Psoas muscle (tissue), 8 donors: ENCODE results near the gene TAF1C. TPM values are rescaled to one million over a fixed set of nuclear protein-coding genes. Genes with fewer than 3 reads are reported as not detected.

Source experiments
- ATAC-seq, 4 donors: fragments of 200-7000 bp; cut with Tn5 transposase; one replicate each; pipeline ENCODE4 v1.9.1; 2020; ENCODE audit warnings: moderate library complexity in 3 of 4, mild to moderate bottlenecking in 2 of 4
- DNase-seq, 2 donors: peaks; one replicate each; pipeline ENCODE4 v3.0.0-alpha.2; 2020
- H3K27ac ChIP-seq: fragments of 200-600 bp; one replicate; pipeline ENCODE4 v1.8.0; 2022
- H3K27me3 ChIP-seq, 3 donors: fragments of 200-600 bp in 1 of 3; one replicate each; pipeline versions ENCODE4 v1.6.1 to v1.8.0; 2013 to 2022; ENCODE audit warnings: low read length in 2 of 3, mild to moderate bottlenecking in 2 of 3, moderate library complexity in 1 of 3; ENCODE audit not compliant: insufficient read depth in 3 of 3
- H3K36me3 ChIP-seq, 2 donors: fragments of 200-600 bp in 1 of 2; one replicate each; pipeline versions ENCODE4 v1.6.1 to v1.8.0; 2013 to 2022; ENCODE audit warnings: low read depth in 1 of 2, mild to moderate bottlenecking in 1 of 2, moderate library complexity in 1 of 2; ENCODE audit not compliant: insufficient read depth in 1 of 2
- H3K4me1 ChIP-seq: fragments of 200-600 bp; one replicate; pipeline ENCODE4 v1.8.0; 2022
- H3K4me3 ChIP-seq: fragments of 200-600 bp; one replicate; pipeline ENCODE4 v1.8.0; 2022; ENCODE audit warnings: mild to moderate bottlenecking
- H3K9me3 ChIP-seq: fragments of 200-600 bp; one replicate; pipeline ENCODE4 v1.8.0; 2022
- WGBS, 3 donors: extraction: QIAGEN DNeasy Blood & Tissue Kit; methylation state at CpG; one replicate each; pipeline versions ENCODE4 v1.1.6 to v1.1.7; 2013; 5-methylcytosine and 5-hydroxymethylcytosine counted together
- intact Hi-C, 2 donors: fragments of 100-400 bp; cut with DNase I; formaldehyde crosslinking; loops; one replicate each; pipeline versions ENCODE4 v1.11.0 to v1.14.2; 2022
- polyA plus RNA-seq, 3 donors: library from polyadenylated mRNA; stranded (reverse); fragments of 200-250 nt; gene quantifications; one replicate each; pipeline ENCODE4 v1.2.3, GENCODE V29; 2013
- total RNA-seq, 4 donors: library from RNA; stranded (reverse); fragmentation: NEBNext Ultra II Directional in 2 of 4; extraction: Animal tissue kit (Norgen Biotek cat#: 25700) in 2 of 4; gene quantifications; one replicate each; pipeline versions ENCODE4 v1.2.1 to v1.2.4, GENCODE V29; 2021 to 2023
- TF ChIP-seq, protein P1 (sequence below): fragments of 200-600 bp; IDR thresholded peaks from one replicate; pipeline ENCODE4 v1.8.0; 2022; ENCODE audit warnings: antibody characterized with exemption
- donor health status: healthy with polysubstance abuse.
- donor health status: DM: no; HTN: no; CAD: no; lungs with moderate emphysema.
- donor health status: Bipolar disorder and iron deficiency.
- donor health status: healthy.
- donor health status: DM: yes; HTN: yes; CAD: no.
- donor health status: DM: no; HTN: no; CAD: no.
- donor health status: DM: no; HTN: no; CAD: no.
- donor health status: DM: yes; HTN: yes; CAD: no.

The TAF1C gene
- total and polyA plus RNA-seq, 7 donors = 8.3 to 24.4 (median 18.3) TPM

DNA sequence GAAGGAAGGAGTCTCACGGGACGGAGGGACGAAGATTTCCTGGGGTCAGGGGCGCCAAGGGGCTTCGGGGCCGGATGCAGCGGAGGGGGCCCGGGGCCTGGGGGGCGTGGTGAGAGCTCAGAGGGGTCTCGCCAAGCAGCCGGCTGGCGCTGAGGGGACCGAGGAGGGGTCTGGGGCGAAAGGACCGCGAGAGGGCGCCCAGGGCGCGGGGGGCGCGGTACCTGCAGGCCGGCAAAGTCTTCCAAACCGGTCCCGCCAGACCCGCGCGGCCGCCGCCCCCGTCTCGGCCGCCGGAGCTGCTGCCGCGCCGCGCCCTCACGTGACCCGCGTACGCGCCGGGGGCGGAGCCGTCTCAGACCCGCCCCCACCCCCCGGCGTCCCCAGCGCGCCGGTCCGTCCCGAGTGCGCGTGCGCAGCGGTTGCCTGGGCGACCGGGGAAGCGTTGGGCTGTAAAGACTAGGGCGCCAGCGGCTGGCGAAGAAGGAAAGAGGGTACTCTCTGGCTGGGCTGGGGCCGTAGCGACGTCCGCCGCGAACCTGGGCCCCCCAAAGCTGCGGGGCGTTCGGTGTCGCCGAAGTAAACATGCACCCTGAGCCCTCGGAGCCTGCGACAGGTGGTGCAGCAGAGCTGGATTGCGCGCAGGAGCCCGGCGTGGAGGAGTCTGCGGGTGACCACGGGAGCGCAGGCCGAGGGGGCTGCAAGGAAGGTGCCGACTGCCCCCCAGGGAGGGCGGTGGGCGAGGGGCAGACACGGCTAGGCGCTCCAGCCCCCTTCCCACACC lies 41.8 kb downstream of the TAF1C start, which contains the start of the genes DNAAF1 and HSDL1:
Gene DNAAF1 (plus strand): TSS at position 450 of the 781 bp plus-strand sequence. CDS start 133 bp downstream, at position 583.
Gene HSDL1 (minus strand): TSS at position 319 of the 781 bp plus-strand sequence. CDS start 13,856 bp downstream, outside the sequence.
- Histone ChIP-seq H3K27me3 (no peaks in the 10 kb centered on the region), H3K4me3 (peak within 1 kb of the TSS; percentile 95), H3K36me3 (no peaks in the 10 kb centered on the region), H3K27ac (peak within 1 kb of the TSS; percentile 81), H3K9me3 (no peaks in the 10 kb centered on the region), H3K4me1 (peaks cover 20% of the 10 kb centered on the region)
- ATAC-seq (peak; percentile 94 to 98 (median 97)), DNase-seq (peak; percentile 92 to 95)
- intact Hi-C loops = loop anchor here (2.0 to 5.0 kb wide), 3 partner anchors 30 to 43 kb away; no protein-coding TSS in a partner anchor
- 0% methylated on average over 45 to 89 of the region's 89 CpGs for WGBS, 3 donors
- TF ChIP-seq, protein P1, sequence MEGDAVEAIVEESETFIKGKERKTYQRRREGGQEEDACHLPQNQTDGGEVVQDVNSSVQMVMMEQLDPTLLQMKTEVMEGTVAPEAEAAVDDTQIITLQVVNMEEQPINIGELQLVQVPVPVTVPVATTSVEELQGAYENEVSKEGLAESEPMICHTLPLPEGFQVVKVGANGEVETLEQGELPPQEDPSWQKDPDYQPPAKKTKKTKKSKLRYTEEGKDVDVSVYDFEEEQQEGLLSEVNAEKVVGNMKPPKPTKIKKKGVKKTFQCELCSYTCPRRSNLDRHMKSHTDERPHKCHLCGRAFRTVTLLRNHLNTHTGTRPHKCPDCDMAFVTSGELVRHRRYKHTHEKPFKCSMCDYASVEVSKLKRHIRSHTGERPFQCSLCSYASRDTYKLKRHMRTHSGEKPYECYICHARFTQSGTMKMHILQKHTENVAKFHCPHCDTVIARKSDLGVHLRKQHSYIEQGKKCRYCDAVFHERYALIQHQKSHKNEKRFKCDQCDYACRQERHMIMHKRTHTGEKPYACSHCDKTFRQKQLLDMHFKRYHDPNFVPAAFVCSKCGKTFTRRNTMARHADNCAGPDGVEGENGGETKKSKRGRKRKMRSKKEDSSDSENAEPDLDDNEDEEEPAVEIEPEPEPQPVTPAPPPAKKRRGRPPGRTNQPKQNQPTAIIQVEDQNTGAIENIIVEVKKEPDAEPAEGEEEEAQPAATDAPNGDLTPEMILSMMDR = no peak

DNA sequence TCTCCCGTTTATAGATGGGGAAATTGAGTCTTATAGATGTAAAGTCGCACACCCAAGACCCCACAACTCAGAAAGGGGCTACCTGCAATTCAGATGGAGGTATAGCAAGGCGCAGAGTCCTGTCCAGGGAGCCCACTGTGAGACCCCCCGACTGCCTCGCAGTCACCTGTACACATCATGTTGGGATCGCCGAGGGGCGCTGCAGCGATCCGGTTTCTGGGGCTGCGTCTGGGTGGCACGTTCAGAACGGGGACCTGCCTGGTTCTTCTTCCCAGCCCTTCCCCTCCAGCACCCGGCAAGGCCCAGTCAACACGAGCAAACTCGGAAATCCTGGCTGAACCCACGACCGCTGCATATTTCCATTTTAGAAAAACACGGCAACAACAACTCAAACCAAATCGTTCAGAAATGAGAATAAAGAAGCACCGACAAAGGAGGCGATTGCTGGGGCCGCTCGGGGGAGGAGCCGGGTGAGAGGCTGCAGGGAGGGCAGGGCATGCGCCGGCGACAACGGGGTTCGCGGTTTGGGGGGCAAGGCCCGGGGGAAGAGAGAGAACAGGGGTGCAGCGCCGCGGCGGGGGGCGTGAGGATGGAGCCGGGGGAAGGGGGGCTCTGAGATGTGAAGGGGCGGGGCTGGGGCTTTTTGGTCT lies 42.5 kb downstream of the TAF1C start:
- H3K36me3 ChIP-seq = no peaks in the 10 kb centered on the region
- peak overlapping the region; percentile 95 for H3K4me3 ChIP-seq
- no peaks in the 10 kb centered on the region for H3K27me3 ChIP-seq
- no peaks in the 10 kb centered on the region for H3K9me3 ChIP-seq
- peak overlapping the region; percentile 81 for H3K27ac ChIP-seq
- intact Hi-C loops = loop anchor here (2.0 to 5.0 kb wide), 3 partner anchors 30 to 42 kb away; no protein-coding TSS in a partner anchor
- ATAC-seq (peak; percentile 12 to 28 (median 16)), DNase-seq (peak in 1 of 2 donors; percentile 25)
- TF ChIP-seq, protein P1 = no peak
- WGBS, 3 donors = 0 to 2% (median 1%) methylated on average over 36 to 39 of the region's 39 CpGs
- peaks cover 25% of the 10 kb centered on the region for H3K4me1 ChIP-seq

DNA sequence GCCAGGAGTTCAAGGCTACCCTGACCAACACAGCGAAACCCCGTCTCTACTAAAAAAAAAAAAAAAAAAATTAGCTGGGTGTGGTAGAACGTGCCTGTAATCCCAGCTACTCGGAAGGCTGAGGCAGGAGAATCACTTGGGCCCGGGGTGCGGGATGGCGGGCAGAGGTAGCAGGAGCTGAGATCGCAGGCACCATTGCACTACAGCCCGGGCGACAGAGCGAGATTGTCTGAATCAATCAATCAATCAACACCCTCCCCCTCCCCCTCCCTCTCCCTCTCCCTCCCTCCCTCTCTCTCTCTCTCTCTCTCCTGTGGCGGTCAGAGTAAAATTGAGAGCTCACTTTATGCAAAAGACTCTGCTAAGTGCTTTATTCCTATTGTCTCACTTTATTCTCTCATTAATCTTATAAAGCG lies 43.1 kb downstream of the TAF1C start:
- intact Hi-C loops = loop anchor here (2.0 to 5.0 kb wide), 3 partner anchors 31 to 41 kb away; no protein-coding TSS in a partner anchor
- WGBS, 3 donors = 36 to 39% (median 37%) methylated on average over 13 of the region's 13 CpGs

GRCh38 chr16:84143081-84143480 lies 43.8 kb downstream of the TAF1C start:
- ATAC-seq = no peak
- WGBS, 3 donors = 95 to 99% (median 97%) methylated on average over 1 of the region's 1 CpG
- intact Hi-C loops = loop anchor here in 1 of 2 donors (5.0 kb wide), 1 partner anchor 41 kb away; no protein-coding TSS in a partner anchor

More for the DNA sequence above, 43.1 kb downstream of the TAF1C start:
- Histone ChIP-seq H3K4me1 (peaks cover 26% of the 10 kb centered on the region), H3K4me3 (peak overlapping the region; percentile 95), H3K9me3 (no peaks in the 10 kb centered on the region), H3K27me3 (no peaks in the 10 kb centered on the region), H3K36me3 (no peaks in the 10 kb centered on the region), H3K27ac (no peak overlapping the region)
- DNase-seq = no peak
- TF ChIP-seq, protein P1 = no peak
- no peak for ATAC-seq

More at GRCh38 chr16:84143081-84143480, 43.8 kb downstream of the TAF1C start:
- Histone ChIP-seq H3K36me3 (no peaks in the 10 kb centered on the region), H3K27ac (no peak overlapping the region), H3K4me3 (no peak overlapping the region), H3K4me1 (peaks cover 33% of the 10 kb centered on the region), H3K27me3 (no peaks in the 10 kb centered on the region), H3K9me3 (no peaks in the 10 kb centered on the region)
- no peak for DNase-seq
- TF ChIP-seq, protein P1 = no peak
